OCI-LY7 (cell line): ENCODE results near the gene SMC6. TPM values are rescaled to one million over a fixed set of nuclear protein-coding genes. Genes with fewer than 3 reads are reported as not detected.

Experiments used
- BruUV-seq: library from RNA; stranded (reverse); fragments of 400-500 nt; replicated peaks from 2 replicates; lab custom pipeline; 2021; lab: Mats Ljungman, UMichigan
- CTCF ChIA-PET: fragments of 300-600 bp; sonication (Branson Sonifier 250); formaldehyde crosslinking; loops from one replicate; lab custom pipeline; 2022; ENCODE audit warnings: antibody characterized with exemption; ENCODE audit not compliant: unreplicated experiment; lab: Charles Lee
- POLR2A ChIA-PET: fragments of 300-600 bp; sonication (Branson Sonifier 250); formaldehyde crosslinking; loops from one replicate; lab custom pipeline; 2022; ENCODE audit warnings: antibody characterized with exemption; lab: Charles Lee
- DNase-seq: peaks from one replicate; pipeline ENCODE4 v3.0.0-alpha.2; 2015; ENCODE audit warnings: low spot score
- H2AFZ ChIP-seq: fragments of 200-600 bp; sonication (generic), shearing (Covaris generic); 2 replicates; pipeline ENCODE4 v1.6.1; 2014; ENCODE audit warnings: mild to moderate bottlenecking, antibody characterized with exemption, low read length, moderate library complexity
- H3K27ac ChIP-seq: fragments of 200-600 bp; sonication (generic); 2 replicates; pipeline ENCODE4 v1.5.1; 2014; ENCODE audit warnings: mixed run types, low read depth, mild to moderate bottlenecking, moderate library complexity, low read length, inconsistent platforms; ENCODE audit not compliant: poor library complexity, severe bottlenecking
- H3K36me3 ChIP-seq: fragments of 200-600 bp; sonication (generic); 2 replicates; pipeline ENCODE4 v1.6.1; 2014; ENCODE audit warnings: mild to moderate bottlenecking, antibody characterized with exemption, low read length, moderate library complexity, mixed read lengths; ENCODE audit not compliant: insufficient read depth
- H3K4me1 ChIP-seq: fragments of 200-600 bp; sonication (generic); 2 replicates; pipeline ENCODE4 v1.5.1; 2014; ENCODE audit warnings: mild to moderate bottlenecking, low read length; ENCODE audit not compliant: insufficient read depth, poor library complexity, severe bottlenecking
- H3K4me2 ChIP-seq: fragments of 200-600 bp; sonication (generic); 2 replicates; pipeline ENCODE4 v1.6.1; 2014; ENCODE audit warnings: mild to moderate bottlenecking, low read length
- H3K4me3 ChIP-seq: fragments of 200-600 bp; sonication (generic); 2 replicates; pipeline ENCODE4 v1.5.1; 2014; ENCODE audit warnings: mild to moderate bottlenecking, low read depth, low read length; ENCODE audit not compliant: poor library complexity, severe bottlenecking
- H3K79me2 ChIP-seq: fragments of 200-600 bp; sonication (generic); 2 replicates; pipeline ENCODE4 v1.6.1; 2016; ENCODE audit warnings: low read depth, mild to moderate bottlenecking, low read length, moderate library complexity, mixed read lengths; ENCODE audit not compliant: insufficient read depth
- H3K9me2 ChIP-seq: fragments of 200-600 bp; sonication (generic); 2 replicates; pipeline ENCODE4 v1.6.1; 2016; ENCODE audit warnings: mild to moderate bottlenecking, low read length, mixed read lengths; ENCODE audit not compliant: insufficient read depth
- H3K9me3 ChIP-seq: fragments of 200-600 bp; sonication (generic); 2 replicates; pipeline ENCODE4 v1.6.1; 2014; ENCODE audit warnings: mild to moderate bottlenecking, mixed run types, low read length, mixed read lengths
- H4K20me1 ChIP-seq: fragments of 200-600 bp; sonication (generic); 2 replicates; pipeline ENCODE4 v1.6.1; 2014; ENCODE audit warnings: mild to moderate bottlenecking, antibody characterized with exemption, low read length, moderate library complexity, mixed read lengths; ENCODE audit not compliant: insufficient read depth
- EZH2phosphoT487 ChIP-seq: fragments of 200-600 bp; sonication (generic); IDR thresholded peaks from 2 replicates; pipeline ENCODE4 v1.6.1; 2018; ENCODE audit warnings: low read depth, borderline replicate concordance, mild to moderate bottlenecking, mixed run types, antibody characterized with exemption, low read length, moderate library complexity, mixed read lengths
- intact Hi-C: fragments of 100-400 bp; cut with micrococcal nuclease; formaldehyde crosslinking; loops from one replicate; pipeline ENCODE4 v1.10.0; 2022; ENCODE audit not compliant: unreplicated experiment
- total RNA-seq, 2 experiments: library from RNA; depleted of rRNA in 1 of 2; stranded (reverse); fragments of >200 nt in 1 of 2; shearing (Covaris generic) in 1 of 2; gene quantifications; 2 replicates each; pipeline ENCODE4 v1.2.3, GENCODE V29; 2014 to 2022
- TF ChIP-seq, protein P1 (sequence below): fragments of 200-600 bp; sonication (generic); conservative IDR thresholded peaks from 2 replicates; pipeline ENCODE4 v1.5.1; 2014; ENCODE audit warnings: mild to moderate bottlenecking, antibody characterized with exemption, low read length, moderate library complexity, mixed read lengths

Gene SMC6
- total RNA-seq, 2 experiments from 2014 or later = 37.0 to 62.4 TPM

DNA sequence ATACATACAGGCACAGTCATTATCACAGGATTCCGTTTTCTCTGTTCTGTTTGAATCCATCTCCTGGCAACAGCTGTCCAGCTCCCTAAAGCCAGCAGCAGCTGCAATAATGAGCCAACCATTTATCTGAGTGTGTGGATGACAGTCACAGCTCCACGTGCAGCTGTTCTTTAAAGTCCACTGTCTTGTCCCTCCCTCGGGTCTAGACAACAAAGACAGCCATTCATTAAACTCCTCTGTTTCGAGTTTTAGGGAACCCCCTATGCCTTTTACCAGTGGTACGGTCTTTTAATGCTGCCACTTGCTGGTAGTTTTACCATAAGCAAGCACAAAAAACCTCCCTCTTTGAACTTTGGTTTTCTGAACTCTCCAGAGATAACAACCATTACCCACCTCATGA lies 46.6 kb upstream of the SMC6 start:
- Histone ChIP-seq H4K20me1 (no peaks in the 10 kb centered on the region), H3K27ac (no peak overlapping the region), H3K36me3 (no peaks in the 10 kb centered on the region), H3K79me2 (no peaks in the 10 kb centered on the region), H3K4me1 (peaks cover 32% of the 10 kb centered on the region), H3K4me3 (no peak overlapping the region), H2AFZ (no peak overlapping the region), H3K9me2 (no peaks in the 10 kb centered on the region), H3K9me3 (no peaks in the 10 kb centered on the region), H3K4me2 (no peak overlapping the region)
- CTCF ChIA-PET = no interaction called here
- TF ChIP-seq EZH2phosphoT487 = no peak
- TF ChIP-seq, protein P1, sequence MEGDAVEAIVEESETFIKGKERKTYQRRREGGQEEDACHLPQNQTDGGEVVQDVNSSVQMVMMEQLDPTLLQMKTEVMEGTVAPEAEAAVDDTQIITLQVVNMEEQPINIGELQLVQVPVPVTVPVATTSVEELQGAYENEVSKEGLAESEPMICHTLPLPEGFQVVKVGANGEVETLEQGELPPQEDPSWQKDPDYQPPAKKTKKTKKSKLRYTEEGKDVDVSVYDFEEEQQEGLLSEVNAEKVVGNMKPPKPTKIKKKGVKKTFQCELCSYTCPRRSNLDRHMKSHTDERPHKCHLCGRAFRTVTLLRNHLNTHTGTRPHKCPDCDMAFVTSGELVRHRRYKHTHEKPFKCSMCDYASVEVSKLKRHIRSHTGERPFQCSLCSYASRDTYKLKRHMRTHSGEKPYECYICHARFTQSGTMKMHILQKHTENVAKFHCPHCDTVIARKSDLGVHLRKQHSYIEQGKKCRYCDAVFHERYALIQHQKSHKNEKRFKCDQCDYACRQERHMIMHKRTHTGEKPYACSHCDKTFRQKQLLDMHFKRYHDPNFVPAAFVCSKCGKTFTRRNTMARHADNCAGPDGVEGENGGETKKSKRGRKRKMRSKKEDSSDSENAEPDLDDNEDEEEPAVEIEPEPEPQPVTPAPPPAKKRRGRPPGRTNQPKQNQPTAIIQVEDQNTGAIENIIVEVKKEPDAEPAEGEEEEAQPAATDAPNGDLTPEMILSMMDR = no peak
- no peak for DNase-seq
- intact Hi-C loops = no loop called here
- POLR2A ChIA-PET = interaction anchor here (1.0 kb wide), 1 partner anchor 12 kb away, joined by 4 read pairs; no protein-coding TSS in a partner anchor
- no TSS peak for BruUV-seq

GRCh38 chr2:17799301-17800120 lies 45.9 kb upstream of the SMC6 start:
- TF ChIP-seq, protein P1 = no peak
- TF ChIP-seq EZH2phosphoT487 = no peak
- no peak overlapping the region for H3K4me2 ChIP-seq
- H3K9me2 ChIP-seq = no peaks in the 10 kb centered on the region
- H3K9me3 ChIP-seq = no peaks in the 10 kb centered on the region
- CTCF ChIA-PET = interaction anchor here (0.5 kb wide), 1 partner anchor 46 kb away, joined by 3 read pairs; the partner anchor contains the start of genes GEN1 and SMC6
- H2AFZ ChIP-seq = no peak overlapping the region
- H3K36me3 ChIP-seq = no peaks in the 10 kb centered on the region
- intact Hi-C loops = no loop called here
- POLR2A ChIA-PET = interaction anchor here (1.0 kb wide), 1 partner anchor 12 kb away, joined by 4 read pairs; no protein-coding TSS in a partner anchor
- H3K4me1 ChIP-seq = peaks cover 25% of the 10 kb centered on the region
- H4K20me1 ChIP-seq = no peaks in the 10 kb centered on the region
- no peak overlapping the region for H3K4me3 ChIP-seq
- BruUV-seq = no TSS peak
- no peak overlapping the region for H3K27ac ChIP-seq
- no peaks in the 10 kb centered on the region for H3K79me2 ChIP-seq
- DNase-seq = no peak

DNA sequence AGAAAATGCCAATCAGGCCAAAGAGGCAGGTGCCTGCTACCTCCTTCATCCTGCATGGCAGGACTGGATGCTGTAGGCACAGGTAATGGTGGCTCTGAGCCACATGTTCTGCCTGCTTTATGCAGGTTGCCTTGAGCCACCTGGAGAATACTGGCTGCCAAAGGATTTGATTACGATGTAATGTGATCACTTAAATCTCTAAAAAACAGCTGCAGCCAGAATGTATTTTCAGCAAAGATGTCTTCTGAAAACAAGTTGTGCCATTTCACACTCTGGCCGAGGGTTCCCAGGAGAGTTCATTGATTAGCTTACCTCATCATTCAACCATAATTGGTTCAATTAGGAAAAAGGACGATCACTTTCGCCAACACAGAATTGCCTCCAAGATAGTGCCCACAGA lies 44.7 kb upstream of the SMC6 start:
- ChIA-PET CTCF (no interaction called here), POLR2A (interaction anchor here (0.7 to 1.1 kb wide), 2 partner anchors 9 to 13 kb away, joined by 3 read pairs; no protein-coding TSS in a partner anchor)
- BruUV-seq = no TSS peak
- no peak for TF ChIP-seq EZH2phosphoT487
- TF ChIP-seq, protein P1 = no peak
- Histone ChIP-seq H4K20me1 (no peaks in the 10 kb centered on the region), H3K4me1 (peaks cover 14% of the 10 kb centered on the region), H3K36me3 (no peaks in the 10 kb centered on the region), H3K79me2 (no peaks in the 10 kb centered on the region), H2AFZ (no peak overlapping the region), H3K4me2 (no peak overlapping the region), H3K9me2 (no peaks in the 10 kb centered on the region), H3K27ac (no peak overlapping the region), H3K9me3 (no peaks in the 10 kb centered on the region), H3K4me3 (no peak overlapping the region)
- intact Hi-C loops = no loop called here
- DNase-seq = no peak
